ENCODE results near the gene ZNF550. TPM values are rescaled to one million over a fixed set of nuclear protein-coding genes. Genes with fewer than 3 reads are reported as not detected.

Gene ZNF550
- total RNA-seq, 2 donors from 2014 or later = 4.0 to 5.1 TPM

- Histone ChIP-seq H3K9me3 (peaks cover 4% of the 10 kb centered on the region), H3K27ac (no peak overlapping the region), H3K4me1 (no peaks in the 10 kb centered on the region), H3K9ac (ENCODE audit: low read depth in 2 of 2, low read length in 2 of 2) (peak overlapping the region in 1 of 2 donors; percentile 76), H3K36me3 (no peaks in the 10 kb centered on the region), H3K4me3 (peak overlapping the region; percentile 83), H3K27me3 (no peaks in the 10 kb centered on the region)
- intact Hi-C loops (cut with DNase I) = no loop called here
- TF ChIP-seq CTCF (IDR thresholded peaks at IDR 0.05) = no peak
- DNase-seq = no peak
These were observed 1.1 kb downstream of the ZNF550 start for GRCh38 chr19:57558525-57558924.

DNA sequence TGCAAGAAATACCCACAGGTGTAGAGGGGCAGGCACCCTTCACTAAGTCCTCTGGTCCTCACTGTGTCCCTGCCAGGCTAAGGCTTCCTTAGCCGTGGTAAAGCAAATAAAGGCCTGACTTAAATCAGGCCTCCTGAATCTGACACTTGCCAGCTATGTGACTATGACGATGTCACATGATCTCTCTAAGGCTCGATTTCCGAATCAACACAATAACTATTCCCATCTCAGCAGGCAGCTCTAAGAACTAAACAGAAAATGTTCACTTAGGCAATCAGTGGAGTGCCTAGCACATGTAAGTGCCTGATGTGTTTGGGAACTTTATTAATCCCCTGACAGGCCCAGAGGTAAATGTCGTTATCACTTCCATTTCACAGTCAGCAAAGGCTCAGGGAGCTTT is 2.0 kb downstream of the ZNF550 start:
- no peak overlapping the region for H3K4me3 ChIP-seq
- TF ChIP-seq CTCF (IDR thresholded peaks at IDR 0.05) = no peak
- intact Hi-C loops (cut with DNase I) = no loop called here
- no peak overlapping the region for H3K9ac ChIP-seq (ENCODE audit: low read depth in 2 of 2, low read length in 2 of 2)
- no peaks in the 10 kb centered on the region for H3K36me3 ChIP-seq
- H3K9me3 ChIP-seq = peaks cover 4% of the 10 kb centered on the region
- H3K27me3 ChIP-seq = no peaks in the 10 kb centered on the region
- no peak overlapping the region for H3K27ac ChIP-seq
- no peaks in the 10 kb centered on the region for H3K4me1 ChIP-seq
- no peak for DNase-seq

- peaks cover 9% of the 10 kb centered on the region for H3K9me3 ChIP-seq
- TF ChIP-seq CTCF (IDR thresholded peaks at IDR 0.05) = no peak
- intact Hi-C loops (cut with DNase I) = no loop called here
These were observed 7.2 kb downstream of the ZNF550 start for GRCh38 chr19:57552432-57552831.

GRCh38 chr19:57546513-57546912 is 13.2 kb downstream of the ZNF550 start:
- no peaks in the 10 kb centered on the region for H3K27me3 ChIP-seq
- intact Hi-C loops (cut with DNase I) = no loop called here
- DNase-seq = no peak
- no peak overlapping the region for H3K27ac ChIP-seq
- no peak for TF ChIP-seq CTCF (IDR thresholded peaks at IDR 0.05)
- no peak overlapping the region for H3K4me3 ChIP-seq
- peaks cover 11% of the 10 kb centered on the region for H3K36me3 ChIP-seq
- peaks cover 11% of the 10 kb centered on the region for H3K9me3 ChIP-seq
- H3K4me1 ChIP-seq = no peaks in the 10 kb centered on the region
- H3K9ac ChIP-seq (ENCODE audit: low read depth in 2 of 2, low read length in 2 of 2) = no peak overlapping the region

More at GRCh38 chr19:57552432-57552831, 7.2 kb downstream of the ZNF550 start:
- DNase-seq = no peak
- Histone ChIP-seq H3K27ac (no peak overlapping the region), H3K4me3 (no peak overlapping the region), H3K9ac (ENCODE audit: low read depth in 2 of 2, low read length in 2 of 2) (no peak overlapping the region), H3K36me3 (peaks cover 5% of the 10 kb centered on the region), H3K4me1 (no peaks in the 10 kb centered on the region), H3K27me3 (no peaks in the 10 kb centered on the region)

DNA sequence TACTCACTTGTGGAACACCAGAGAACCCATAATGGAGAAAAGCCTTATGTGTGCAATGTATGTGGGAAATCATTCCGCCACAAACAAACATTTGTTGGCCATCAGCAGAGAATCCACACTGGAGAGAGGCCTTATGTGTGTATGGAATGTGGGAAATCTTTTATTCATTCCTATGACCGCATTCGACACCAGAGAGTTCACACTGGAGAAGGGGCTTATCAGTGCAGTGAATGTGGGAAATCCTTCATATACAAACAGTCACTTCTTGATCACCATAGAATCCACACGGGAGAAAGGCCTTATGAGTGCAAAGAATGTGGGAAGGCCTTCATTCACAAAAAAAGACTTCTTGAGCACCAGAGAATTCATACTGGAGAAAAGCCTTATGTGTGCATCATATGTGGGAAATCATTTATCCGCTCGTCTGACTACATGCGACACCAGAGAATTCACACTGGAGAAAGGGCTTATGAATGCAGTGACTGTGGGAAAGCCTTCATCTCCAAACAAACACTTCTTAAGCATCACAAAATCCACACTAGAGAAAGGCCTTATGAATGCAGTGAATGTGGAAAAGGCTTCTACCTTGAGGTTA is 21.6 kb downstream of the ZNF550 start:
- Histone ChIP-seq H3K9ac (ENCODE audit: low read depth in 2 of 2, low read length in 2 of 2) (no peak overlapping the region), H3K36me3 (peaks cover 11% of the 10 kb centered on the region), H3K9me3 (peaks cover 23% of the 10 kb centered on the region), H3K4me1 (no peaks in the 10 kb centered on the region), H3K27me3 (no peaks in the 10 kb centered on the region), H3K27ac (no peak overlapping the region), H3K4me3 (no peak overlapping the region)
- intact Hi-C loops (cut with DNase I) = no loop called here
- DNase-seq = no peak
- TF ChIP-seq CTCF (IDR thresholded peaks at IDR 0.05) = no peak

All from colonic mucosa (tissue), 4 donors.